Activated T-cell treated with anti-CD3 and anti-CD28 coated beads for 4 hours (primary cell): ENCODE results near the gene RAB15.

Source experiments
- DNase-seq: peaks from one replicate; pipeline ENCODE4 v3.0.0-alpha.2; 2020

Gene RAB15

GRCh38 chr14:64971943-64972791 is at the start of gene RAB15:
TSS of gene RAB15 (minus strand) at chr14:64972336. CDS start at chr14:64972076, 260 bp downstream.
- no peak for DNase-seq

DNA sequence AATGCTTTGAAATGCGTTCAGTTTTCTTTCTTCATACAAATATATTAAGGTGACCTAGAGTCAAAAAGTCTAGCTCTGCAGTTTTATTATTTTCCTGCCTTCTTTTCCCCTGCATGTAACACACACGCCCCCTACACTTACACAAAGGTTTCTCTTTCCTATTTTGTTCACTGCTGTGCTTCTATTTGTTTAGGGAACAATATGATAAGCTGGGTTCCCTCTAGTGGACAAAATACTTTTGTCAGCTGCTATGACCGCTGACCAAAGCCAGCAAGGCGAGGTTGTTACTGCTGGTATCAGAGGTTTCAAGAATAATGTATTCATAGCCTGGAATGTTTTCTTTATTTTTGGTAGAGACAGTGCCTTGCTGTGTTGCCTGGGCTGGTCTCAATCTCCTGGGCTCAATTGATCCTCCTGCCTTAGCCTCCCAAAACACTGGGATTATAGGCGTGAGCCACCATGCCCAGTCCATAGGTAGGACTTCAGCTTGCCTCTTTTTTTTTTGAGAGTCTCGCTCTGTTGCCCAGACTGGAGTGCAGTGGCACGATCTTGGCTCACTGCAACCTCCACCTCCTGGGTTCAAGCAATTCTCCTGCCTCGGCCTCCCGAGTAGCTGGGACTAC is 47.9 kb upstream of the RAB15 start:
- no peak for DNase-seq

GRCh38 chr14:65016471-65016870 is 44.3 kb upstream of the RAB15 start:
- no peak for DNase-seq

DNA sequence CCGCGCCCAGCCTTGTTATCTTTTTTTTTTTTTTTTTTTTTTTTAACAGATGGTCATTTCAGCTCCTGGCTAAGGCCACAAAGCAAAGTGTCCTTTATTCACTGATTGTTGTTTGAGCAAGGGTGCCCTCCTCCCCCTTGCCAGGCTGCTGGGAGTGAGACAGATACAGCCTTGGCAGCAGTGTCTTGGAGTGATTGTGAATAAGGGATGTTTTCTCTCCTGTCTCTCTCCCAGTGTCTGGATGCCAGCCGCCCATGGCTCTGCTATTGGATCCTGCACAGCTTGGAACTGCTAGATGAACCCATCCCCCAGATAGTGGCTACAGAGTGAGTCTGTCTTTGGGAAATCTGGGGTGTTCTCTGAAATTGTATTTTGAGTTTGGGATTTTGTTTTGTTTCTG is 43.3 kb upstream of the RAB15 start:
- DNase-seq, result no peak

DNA sequence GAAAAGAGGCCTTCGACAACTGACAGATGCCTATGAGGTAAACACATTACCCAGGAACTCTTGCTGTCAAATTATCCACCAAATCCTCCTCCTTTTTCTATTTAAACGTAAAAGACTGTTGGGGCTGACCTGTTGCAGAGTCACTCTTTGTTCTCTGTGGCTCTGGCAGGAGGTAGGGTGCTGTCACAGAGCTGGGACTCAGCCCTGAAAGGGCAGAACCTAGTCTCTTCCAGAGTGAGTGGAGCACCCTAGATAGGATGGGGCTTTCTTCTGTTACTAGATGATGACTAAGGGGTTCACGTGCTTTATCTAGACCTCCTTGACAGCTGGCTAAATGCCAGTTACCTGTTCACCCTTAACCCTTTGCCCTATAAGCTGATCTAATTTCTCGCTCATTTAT is 40.2 kb upstream of the RAB15 start:
- no peak for DNase-seq

- no peak for DNase-seq
Observed at GRCh38 chr14:65011538-65011937, 39.4 kb upstream of the RAB15 start.

- DNase-seq, result no peak
Observed at GRCh38 chr14:65010211-65010931, 38.2 kb upstream of the RAB15 start.

DNA sequence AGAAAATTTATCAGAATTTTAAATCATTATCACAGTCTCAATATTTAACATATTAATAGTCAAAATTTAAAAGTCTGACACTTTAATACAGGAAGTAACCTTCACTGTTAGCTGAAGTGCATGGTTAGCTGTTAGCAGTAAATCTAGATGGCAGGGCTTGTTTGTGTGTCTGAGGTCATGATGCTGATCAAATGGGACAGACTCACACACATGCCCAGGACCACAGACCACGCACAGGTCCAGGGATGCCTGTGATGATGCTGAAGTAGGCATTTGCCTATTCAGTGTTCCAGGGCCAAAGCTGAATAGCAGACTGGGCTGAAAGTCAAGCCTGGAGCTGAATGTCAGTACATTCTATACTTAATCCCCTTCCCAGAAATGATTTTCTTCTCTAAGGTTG is 35.1 kb upstream of the RAB15 start:
- DNase-seq, result no peak

GRCh38 chr14:65006261-65006721 is 34.2 kb upstream of the RAB15 start:
- no peak for DNase-seq

GRCh38 chr14:65003394-65003793 is 31.3 kb upstream of the RAB15 start:
- DNase-seq, result no peak

DNA sequence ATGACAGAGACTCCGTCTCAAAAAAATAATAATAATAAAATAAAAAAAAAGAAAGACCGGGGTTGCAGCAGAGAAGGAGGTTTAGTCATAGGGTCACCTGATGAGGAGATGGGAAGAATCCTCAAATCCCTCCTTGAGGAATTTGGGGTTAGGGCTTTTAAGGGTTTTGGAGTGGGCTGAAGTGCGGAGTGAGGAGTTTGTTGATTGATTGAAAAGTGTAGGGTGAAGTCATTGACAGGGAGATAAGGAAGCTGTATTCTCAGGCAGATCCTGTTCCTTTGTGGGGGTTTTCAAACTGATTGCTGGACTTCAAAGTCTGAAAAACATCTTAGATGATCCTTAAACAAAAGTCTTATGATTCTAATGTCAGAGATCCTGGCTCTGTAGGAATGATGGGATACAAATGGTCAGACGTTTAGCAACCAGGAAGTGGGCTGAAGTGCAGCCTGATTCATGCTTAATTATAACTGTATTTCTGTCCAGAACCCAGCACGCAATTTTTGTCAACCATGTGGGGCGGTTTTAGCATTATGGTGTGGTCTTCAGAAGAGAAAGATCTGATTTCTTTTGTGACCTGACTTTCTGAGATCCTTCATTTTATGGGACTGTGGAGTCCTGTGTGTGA is 30.6 kb upstream of the RAB15 start:
- DNase-seq, result no peak

DNA sequence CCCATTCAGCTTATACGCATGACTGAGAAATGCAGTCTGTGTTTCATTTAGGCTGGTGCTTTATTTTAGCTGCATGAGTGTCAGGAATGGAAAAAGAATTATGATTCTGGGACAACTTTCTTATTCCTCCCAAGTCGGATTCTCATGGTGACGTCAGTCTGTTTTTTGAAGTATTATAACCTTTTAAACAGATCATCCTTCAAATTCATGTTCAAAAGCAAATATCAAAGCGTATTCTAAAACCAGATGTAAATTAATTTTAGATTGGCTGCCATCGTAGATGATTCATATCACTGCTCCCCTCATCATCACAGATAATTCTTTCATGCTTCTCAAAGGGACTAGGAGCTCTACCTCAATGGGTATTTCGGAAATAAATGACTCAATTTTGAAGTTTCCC is 29.6 kb upstream of the RAB15 start:
- DNase-seq, result no peak

- DNase-seq, result no peak
Observed at GRCh38 chr14:65000898-65001591, 28.9 kb upstream of the RAB15 start.

GRCh38 chr14:64998455-64998931 is 26.4 kb upstream of the RAB15 start:
- DNase-seq, result no peak

GRCh38 chr14:64997108-64997794 is 25.1 kb upstream of the RAB15 start:
- no peak for DNase-seq

- no peak for DNase-seq
Observed at GRCh38 chr14:64995291-64995690, 23.2 kb upstream of the RAB15 start.

GRCh38 chr14:64994540-64994939 is 22.4 kb upstream of the RAB15 start:
- no peak for DNase-seq

- DNase-seq, result no peak
Observed at GRCh38 chr14:64993266-64993930, 21.3 kb upstream of the RAB15 start.

DNA sequence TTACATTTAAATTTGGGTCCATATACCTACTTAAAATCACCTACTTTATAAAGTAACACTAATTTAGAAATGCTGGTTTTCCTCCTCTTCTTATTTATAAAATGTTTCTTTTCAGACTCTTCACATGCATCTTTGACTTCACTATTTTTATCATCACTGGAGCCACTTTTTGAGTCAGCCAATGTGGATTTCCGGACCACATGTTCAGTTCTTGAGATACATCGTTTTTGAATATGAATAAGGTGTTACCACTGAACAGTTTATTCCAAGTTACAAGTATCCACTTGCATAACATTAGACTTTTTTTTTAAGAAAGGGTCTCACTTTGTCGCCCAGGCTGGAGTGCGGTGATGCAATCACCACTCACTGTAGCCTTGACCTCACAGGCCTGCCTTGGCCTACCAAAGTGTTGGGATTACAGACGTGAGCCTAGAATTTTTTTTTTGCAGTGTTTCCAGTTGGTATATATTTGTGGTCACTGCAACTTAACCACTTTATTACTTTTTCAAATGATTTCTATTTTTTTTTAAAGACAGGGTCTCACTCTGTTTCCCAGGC is 20.3 kb upstream of the RAB15 start:
- DNase-seq, result no peak

DNA sequence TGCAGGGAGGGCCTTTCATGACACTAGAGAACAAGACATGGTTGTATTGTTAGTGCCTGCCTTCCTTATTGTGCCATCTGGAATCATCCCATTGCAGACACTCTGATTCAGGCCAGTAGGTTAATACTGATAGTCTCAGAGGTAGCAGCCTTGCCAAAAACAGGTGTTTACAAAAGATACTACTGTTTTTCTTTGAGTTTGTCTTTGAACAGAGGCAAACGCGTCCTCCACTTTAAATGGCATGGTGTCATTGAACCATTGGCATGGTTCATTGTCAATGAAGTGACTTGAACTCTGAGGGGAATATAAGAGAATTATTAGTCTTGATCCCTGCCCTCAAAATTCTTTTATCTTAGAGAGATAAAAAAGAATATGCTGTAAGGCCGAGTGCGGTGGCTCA is 18.8 kb upstream of the RAB15 start:
- DNase-seq, result no peak

DNA sequence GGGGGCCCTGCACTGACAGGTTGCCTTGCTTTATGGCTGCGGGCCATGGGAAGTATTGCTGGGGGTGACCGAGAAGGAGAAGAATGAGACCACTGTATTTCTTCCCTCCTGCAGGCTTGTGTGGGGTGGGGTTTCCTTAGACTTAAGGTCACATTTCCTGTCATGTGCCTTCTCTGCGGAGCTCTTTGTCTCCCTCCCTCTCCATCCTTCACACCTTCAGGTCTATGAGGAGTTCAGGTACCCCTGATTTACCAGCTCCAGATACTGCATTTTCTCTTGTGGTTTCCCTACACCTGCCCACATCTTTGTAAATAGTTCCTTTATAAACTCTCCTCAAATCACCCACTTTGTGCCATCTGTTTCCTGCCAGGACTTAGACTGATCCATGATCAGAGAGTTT is 18.2 kb upstream of the RAB15 start:
- DNase-seq, result no peak
